Neural progenitor cell (in vitro differentiated cells): ENCODE data around the gene HSBP1L1. TPM values are rescaled to one million over a fixed set of nuclear protein-coding genes. Genes with fewer than 3 reads are reported as not detected.

Experiments used
- DNase-seq: peaks from one replicate; pipeline ENCODE4 v3.0.0-alpha.2; 2016; ENCODE audit warnings: low spot score
- H2AFZ ChIP-seq: fragments of 200-600 bp; sonication (generic); replicated peaks from 2 replicates; pipeline ENCODE4 v1.6.1; 2016; ENCODE audit warnings: antibody characterized with exemption
- H3F3A ChIP-seq: fragments of 200-600 bp; sonication (generic); 2 replicates; pipeline ENCODE4 v1.6.1; 2016; ENCODE audit warnings: antibody characterized with exemption, low read depth
- H3K27ac ChIP-seq: fragments of 200-600 bp; sonication (generic); 2 replicates; pipeline ENCODE4 v1.5.1; 2016; ENCODE audit warnings: mild to moderate bottlenecking
- H3K27me3 ChIP-seq: fragments of 200-600 bp; sonication (generic); 2 replicates; pipeline ENCODE4 v1.6.1; 2016; ENCODE audit warnings: mild to moderate bottlenecking, moderate library complexity
- H3K36me3 ChIP-seq: fragments of 200-600 bp; sonication (generic); 2 replicates; pipeline ENCODE4 v1.5.1; 2016
- H3K4me1 ChIP-seq: fragments of 200-600 bp; sonication (generic); 2 replicates; pipeline ENCODE4 v1.6.1; 2016; ENCODE audit warnings: mixed run types
- H3K4me2 ChIP-seq: fragments of 200-600 bp; sonication (generic); 2 replicates; pipeline ENCODE4 v1.6.1; 2016
- H3K4me3 ChIP-seq: fragments of 200-600 bp; sonication (generic); 2 replicates; pipeline ENCODE4 v1.5.1; 2016
- H3K79me2 ChIP-seq: fragments of 200-600 bp; sonication (generic); 2 replicates; pipeline ENCODE4 v1.6.1; 2016; ENCODE audit warnings: low read depth
- H3K9ac ChIP-seq: fragments of 200-600 bp; sonication (generic); 2 replicates; pipeline ENCODE4 v1.6.1; 2016
- H3K9me3 ChIP-seq: fragments of 200-600 bp; sonication (generic); 2 replicates; pipeline ENCODE4 v1.5.1; 2016; ENCODE audit warnings: low read depth
- H4K20me1 ChIP-seq: fragments of 200-600 bp; sonication (generic); 2 replicates; pipeline ENCODE4 v1.6.1; 2016; ENCODE audit warnings: low read depth
- H3K27ac Mint-ChIP-seq: 3 replicates; pipeline ENCODE4 v1.8.0; 2021; ENCODE audit warnings: mixed read lengths
- H3K27me3 Mint-ChIP-seq: 2 replicates; pipeline ENCODE4 v1.8.0; 2022; ENCODE audit warnings: low read depth, mild to moderate bottlenecking, inconsistent platforms, moderate library complexity, mixed read lengths; ENCODE audit not compliant: insufficient read depth
- H3K36me3 Mint-ChIP-seq: 3 replicates; pipeline ENCODE4 v1.8.0; 2021; ENCODE audit warnings: mixed read lengths
- H3K4me1 Mint-ChIP-seq: 3 replicates; pipeline ENCODE4 v1.8.0; 2021; ENCODE audit warnings: mixed read lengths
- H3K4me3 Mint-ChIP-seq: 3 replicates; pipeline ENCODE4 v1.8.0; 2021; ENCODE audit warnings: mild to moderate bottlenecking, moderate library complexity, mixed read lengths
- H3K9me3 Mint-ChIP-seq: 3 replicates; pipeline ENCODE4 v1.8.0; 2020; ENCODE audit warnings: mixed read lengths
- CTCF ChIP-seq: fragments of 200-600 bp; sonication (generic); IDR thresholded peaks from 2 replicates; pipeline ENCODE4 v1.5.1; 2017; ENCODE audit warnings: antibody characterized with exemption, mild to moderate bottlenecking
- EZH2 ChIP-seq: fragments of 200-600 bp; sonication (generic); IDR thresholded peaks from 2 replicates; pipeline ENCODE4 v1.6.1; 2017; ENCODE audit warnings: antibody characterized with exemption, mild to moderate bottlenecking, moderate library complexity
- EZH2phosphoT487 ChIP-seq: fragments of 200-600 bp; sonication (generic); IDR thresholded peaks from 2 replicates; pipeline ENCODE4 v1.6.1; 2017; ENCODE audit warnings: antibody characterized with exemption
- total RNA-seq: library from RNA; depleted of rRNA; stranded (reverse); fragments of >200 nt; gene quantifications from 2 replicates; pipeline ENCODE4 v1.2.3, GENCODE V29; 2015; ENCODE audit warnings: low replicate concordance

Gene HSBP1L1
- total RNA-seq, 1 donor from 2014 or later, result not detected

GRCh38 chr18:79928563-79928960 is 35.9 kb upstream of the HSBP1L1 start:
- no peaks in the 10 kb centered on the region for H3K79me2 ChIP-seq
- H2AFZ ChIP-seq, result no peak overlapping the region
- peaks cover 27% of the 10 kb centered on the region for H4K20me1 ChIP-seq
- peaks cover 64% of the 10 kb centered on the region for H3K36me3 Mint-ChIP-seq
- H3K27ac Mint-ChIP-seq, result no peak overlapping the region
- H3K4me1 Mint-ChIP-seq, result peaks cover 7% of the 10 kb centered on the region
- H3K27me3 Mint-ChIP-seq, result peaks cover 7% of the 10 kb centered on the region
- H3K36me3 ChIP-seq, result no peaks in the 10 kb centered on the region
- H3K9me3 Mint-ChIP-seq, result peaks cover 62% of the 10 kb centered on the region
- no peak for TF ChIP-seq EZH2phosphoT487
- no peak for TF ChIP-seq CTCF
- TF ChIP-seq EZH2, result no peak
- H3K4me2 ChIP-seq, result no peak overlapping the region
- H3K9me3 ChIP-seq, result peaks cover 26% of the 10 kb centered on the region
- no peak overlapping the region for H3K9ac ChIP-seq
- H3K27me3 ChIP-seq, result no peaks in the 10 kb centered on the region
- DNase-seq, result no peak
- H3K4me3 Mint-ChIP-seq, result no peak overlapping the region
- H3K4me1 ChIP-seq, result peaks cover 17% of the 10 kb centered on the region
- peaks cover 16% of the 10 kb centered on the region for H3F3A ChIP-seq
- H3K27ac ChIP-seq, result no peak overlapping the region
- H3K4me3 ChIP-seq, result no peak overlapping the region

GRCh38 chr18:79930020-79930642 is 34.3 kb upstream of the HSBP1L1 start:
- Histone ChIP-seq H3K9me3 (peaks cover 26% of the 10 kb centered on the region), H3K79me2 (no peaks in the 10 kb centered on the region), H3K4me1 (peaks cover 17% of the 10 kb centered on the region)

GRCh38 chr18:79931475-79931874 is 33.0 kb upstream of the HSBP1L1 start:
- no peak overlapping the region for H3K4me2 ChIP-seq
- Mint-ChIP-seq H3K36me3 (peaks cover 69% of the 10 kb centered on the region), H3K9me3 (peaks cover 72% of the 10 kb centered on the region), H3K4me1 (peaks cover 6% of the 10 kb centered on the region), H3K27me3 (peaks cover 4% of the 10 kb centered on the region), H3K4me3 (no peak overlapping the region), H3K27ac (no peak overlapping the region)
- H3K4me3 ChIP-seq, result no peak overlapping the region
- no peaks in the 10 kb centered on the region for H3K36me3 ChIP-seq
- H3K4me1 ChIP-seq, result peaks cover 15% of the 10 kb centered on the region
- peaks cover 15% of the 10 kb centered on the region for H3F3A ChIP-seq
- H3K27ac ChIP-seq, result no peak overlapping the region
- H3K27me3 ChIP-seq, result no peaks in the 10 kb centered on the region
- H2AFZ ChIP-seq, result no peak overlapping the region
- H3K79me2 ChIP-seq, result no peaks in the 10 kb centered on the region
- peaks cover 17% of the 10 kb centered on the region for H4K20me1 ChIP-seq
- no peak overlapping the region for H3K9ac ChIP-seq
- H3K9me3 ChIP-seq, result peaks cover 26% of the 10 kb centered on the region
- no peak for TF ChIP-seq CTCF
- TF ChIP-seq EZH2, result no peak
- no peak for TF ChIP-seq EZH2phosphoT487
- no peak for DNase-seq

More at GRCh38 chr18:79930020-79930642, 34.3 kb upstream of the HSBP1L1 start:
- Histone ChIP-seq H3K27ac (no peak overlapping the region), H2AFZ (no peak overlapping the region), H3F3A (peaks cover 16% of the 10 kb centered on the region), H3K4me3 (no peak overlapping the region), H3K36me3 (no peaks in the 10 kb centered on the region), H4K20me1 (peaks cover 27% of the 10 kb centered on the region), H3K4me2 (no peak overlapping the region), H3K9ac (no peak overlapping the region), H3K27me3 (no peaks in the 10 kb centered on the region)
- no peak overlapping the region for H3K4me3 Mint-ChIP-seq
- peaks cover 9% of the 10 kb centered on the region for H3K27me3 Mint-ChIP-seq
- TF ChIP-seq EZH2, result no peak
- TF ChIP-seq CTCF, result no peak
- no peak for TF ChIP-seq EZH2phosphoT487
- peaks cover 7% of the 10 kb centered on the region for H3K4me1 Mint-ChIP-seq
- peaks cover 64% of the 10 kb centered on the region for H3K36me3 Mint-ChIP-seq
- H3K9me3 Mint-ChIP-seq, result peaks cover 70% of the 10 kb centered on the region
- no peak overlapping the region for H3K27ac Mint-ChIP-seq
- no peak for DNase-seq
